GM03348 (cell line): ENCODE results near the gene LNX1.

ENCODE experiments used
- DNase-seq: peaks from one replicate; pipeline ENCODE4 v3.0.0; 2012; ENCODE audit warnings: low spot score

The LNX1 gene

GRCh38 chr4:53572600-53572994, 18.7 kb downstream of the LNX1 start:
- no peak for DNase-seq

- no peak for DNase-seq
Measured at GRCh38 chr4:53571936-53572599, 19.2 kb downstream of the LNX1 start.

GRCh38 chr4:53563824-53564223, 27.5 kb downstream of the LNX1 start:
- peak; percentile 73 for DNase-seq

- DNase-seq, result no peak
Measured at GRCh38 chr4:53562409-53562808, 28.9 kb downstream of the LNX1 start.

DNA sequence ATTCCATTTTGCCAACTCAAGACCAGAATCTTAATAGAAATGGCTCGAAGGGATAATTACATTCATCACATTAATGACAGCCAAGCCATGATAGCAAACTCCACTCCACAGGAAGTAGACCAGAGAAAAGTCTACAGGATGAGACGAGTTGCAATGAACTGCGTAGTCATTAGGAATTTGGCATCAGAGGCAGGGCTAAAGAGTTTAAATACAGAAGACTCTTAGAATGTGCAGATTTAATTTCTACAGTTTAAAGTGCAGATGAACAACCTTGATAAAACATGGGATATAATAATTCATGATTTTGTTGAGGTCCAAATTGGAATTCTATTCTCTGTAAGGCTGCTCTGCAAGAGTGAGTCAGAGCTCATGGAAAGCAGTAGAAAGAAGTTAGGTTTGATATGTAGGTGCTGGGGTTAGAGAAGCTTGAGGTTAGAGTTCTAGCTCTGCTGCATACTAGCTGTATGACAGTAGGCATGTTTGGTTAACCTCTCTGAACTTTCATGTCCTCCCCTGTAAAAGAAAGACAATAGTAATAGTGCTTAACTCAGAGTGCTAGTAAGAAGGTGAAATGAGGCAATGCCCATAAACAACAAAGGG, 32.2 kb downstream of the LNX1 start:
- DNase-seq, result peak; percentile 16

DNA sequence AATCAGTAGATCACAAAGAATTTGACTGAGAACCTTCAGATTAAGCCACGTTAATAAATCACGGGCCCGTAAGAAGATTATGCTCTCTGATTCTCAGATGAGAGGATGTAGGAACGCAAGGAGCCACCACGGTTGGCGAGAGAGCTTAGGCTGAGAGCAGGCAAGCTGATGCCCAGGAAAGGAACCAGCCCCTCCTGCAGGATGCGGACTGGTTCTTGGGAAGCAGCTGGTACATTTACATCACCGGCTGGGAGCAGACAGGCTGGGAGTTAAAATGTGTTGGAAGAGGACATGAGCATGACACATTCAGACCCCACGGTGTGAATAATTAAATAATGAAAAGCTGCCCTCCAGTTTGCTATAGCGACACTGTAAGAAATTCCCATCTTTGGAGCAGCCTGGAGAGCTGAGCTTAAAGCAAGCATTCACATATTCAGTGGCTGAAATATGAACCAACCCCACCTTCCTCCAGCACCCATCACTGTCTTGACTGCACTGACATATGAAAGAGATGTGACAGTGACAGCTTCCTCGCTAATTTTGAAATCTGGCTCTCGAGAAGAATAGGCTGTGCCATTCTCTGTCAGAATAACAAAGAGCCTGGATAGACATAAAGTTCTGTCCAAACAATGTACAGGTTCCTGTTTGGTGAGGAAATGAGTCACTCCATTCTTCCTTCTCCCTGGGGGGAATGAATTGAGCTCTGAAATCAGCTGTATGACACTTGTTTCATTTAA, 33.1 kb downstream of the LNX1 start:
- DNase-seq, result peak; percentile 80

GRCh38 chr4:53557669-53558064, 33.6 kb downstream of the LNX1 start:
- peak; percentile 40 for DNase-seq

- no peak for DNase-seq
Measured at GRCh38 chr4:53556651-53557050, 34.6 kb downstream of the LNX1 start.

- no peak for DNase-seq
Measured at GRCh38 chr4:53553486-53554210, 37.6 kb downstream of the LNX1 start.

- DNase-seq, result no peak
Measured at GRCh38 chr4:53552711-53553110, 38.6 kb downstream of the LNX1 start.

GRCh38 chr4:53551958-53552357, 39.3 kb downstream of the LNX1 start:
- DNase-seq, result peak; percentile 15

- no peak for DNase-seq
Measured at GRCh38 chr4:53551281-53551864, 39.9 kb downstream of the LNX1 start.

DNA sequence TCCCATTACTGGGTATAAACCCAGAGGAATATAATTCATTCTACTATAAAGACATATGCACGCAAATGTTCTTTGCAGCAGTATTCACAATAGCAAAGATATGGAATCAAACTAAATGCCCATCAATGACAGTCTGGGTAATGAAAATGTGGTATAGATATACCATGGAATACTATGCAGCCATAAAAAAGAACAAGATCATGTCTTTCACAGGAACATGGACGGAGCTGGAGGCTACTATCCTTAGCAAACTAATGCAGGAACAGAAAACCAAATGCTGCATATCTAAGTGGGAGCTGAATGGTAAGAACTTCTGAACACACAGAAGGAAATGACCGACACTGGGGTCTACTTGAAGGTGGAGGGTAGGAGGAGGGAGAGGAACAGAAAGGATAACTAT, 42.6 kb downstream of the LNX1 start:
- no peak for DNase-seq

GRCh38 chr4:53547983-53548382, 43.3 kb downstream of the LNX1 start:
- peak; percentile 55 for DNase-seq

- DNase-seq, result no peak
Measured at GRCh38 chr4:53545942-53546581, 45.2 kb downstream of the LNX1 start.

DNA sequence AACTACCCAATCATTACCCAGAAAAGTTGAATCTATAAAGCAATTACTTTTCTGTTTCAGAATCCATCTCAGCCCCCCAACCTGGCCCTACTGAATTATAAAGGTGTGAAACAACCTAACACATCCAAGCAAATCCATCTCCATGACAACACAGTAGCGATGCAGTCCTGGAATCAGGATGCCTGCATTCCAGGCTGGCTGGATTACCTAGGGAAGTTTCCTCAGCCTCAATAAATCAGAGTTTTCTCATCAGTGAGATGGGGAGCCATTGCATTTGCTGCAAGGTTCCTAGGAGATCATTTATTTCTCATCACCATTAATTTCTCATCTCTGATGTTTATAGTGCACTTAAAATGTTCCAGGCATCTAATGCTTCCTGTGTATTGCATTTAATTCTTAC, 46.0 kb downstream of the LNX1 start:
- no peak for DNase-seq

GRCh38 chr4:53543561-53543960, 47.7 kb downstream of the LNX1 start:
- no peak for DNase-seq

DNA sequence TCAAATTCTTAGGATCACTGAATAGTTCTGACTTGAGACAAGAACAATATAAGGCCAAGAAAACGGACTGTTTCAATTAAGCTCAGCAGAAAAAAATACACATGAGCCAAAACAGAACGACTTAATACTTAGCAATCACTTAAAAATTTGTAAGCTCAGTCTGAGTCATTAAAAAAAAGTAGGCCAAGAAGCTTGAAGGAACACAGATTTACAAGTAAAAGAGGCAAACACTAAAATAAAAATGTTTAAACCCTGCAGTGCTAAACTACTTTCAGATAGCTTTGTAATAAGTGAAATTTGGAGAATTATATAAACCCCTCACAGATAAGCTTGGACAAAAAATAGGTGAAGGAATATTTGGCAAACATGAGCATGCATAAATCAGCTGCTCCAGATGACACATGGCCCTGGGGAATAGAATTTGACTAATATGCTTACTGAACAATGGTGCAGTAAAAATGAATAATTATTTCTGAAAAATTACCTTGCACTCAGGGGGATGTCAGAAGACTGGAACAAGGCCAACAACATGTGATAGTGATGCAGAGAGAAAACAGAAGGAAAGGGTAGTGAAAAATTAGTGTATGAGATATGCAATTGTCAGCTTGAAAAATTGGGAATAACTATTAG, 49.6 kb downstream of the LNX1 start:
- peak; percentile 57 for DNase-seq

DNA sequence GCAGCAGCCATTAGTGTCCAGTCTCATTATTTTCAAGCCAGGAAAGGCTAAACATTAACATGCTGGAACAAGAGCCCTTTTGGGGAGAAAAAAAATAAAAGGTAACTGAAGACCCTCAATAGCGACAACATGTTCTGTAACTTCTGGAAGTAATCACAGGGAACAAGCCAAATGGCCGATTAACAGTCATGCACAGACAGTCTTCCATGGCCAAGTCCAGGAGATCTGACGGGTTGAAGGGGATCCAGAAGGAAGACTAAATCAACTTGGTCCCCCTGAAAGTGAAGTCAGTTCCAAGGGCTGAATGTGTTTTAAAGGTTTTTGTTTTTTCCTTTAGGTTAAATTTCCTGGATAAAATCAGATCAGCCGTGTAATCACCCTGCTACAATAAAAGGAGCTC, 52.5 kb downstream of the LNX1 start:
- no peak for DNase-seq

DNA sequence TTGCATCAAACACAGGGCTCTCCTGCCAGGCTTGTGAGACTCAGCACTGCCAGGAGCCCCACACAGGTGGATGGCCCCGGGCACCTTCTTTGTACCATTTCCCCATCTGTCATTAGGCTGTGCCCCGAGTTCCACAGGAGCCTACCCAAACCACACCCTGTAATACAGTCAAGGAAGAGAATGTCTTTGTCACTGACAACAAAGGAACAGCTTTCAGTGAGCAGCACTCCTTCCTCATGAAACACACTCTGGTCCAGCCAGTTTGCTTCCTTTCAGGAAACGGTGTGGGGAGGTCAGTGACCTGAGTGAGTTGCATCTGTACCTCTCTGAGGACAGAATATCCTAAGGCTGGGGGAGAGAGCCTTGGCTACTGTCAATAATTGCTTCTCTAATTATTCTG, 53.7 kb downstream of the LNX1 start:
- DNase-seq, result no peak

GRCh38 chr4:53536328-53536727, 55.0 kb downstream of the LNX1 start:
- DNase-seq, result no peak
